OCI-LY7 (cell line): Measurements from ENCODE around the gene GPR35. TPM values are rescaled to one million over a fixed set of nuclear protein-coding genes. Genes with fewer than 3 reads are reported as not detected.
"Not testable (repeated sequence)": the region's sequence is repeated elsewhere in the genome, so short reads cannot be mapped to it uniquely, and the experiment has no call there.

Experiments used
- BruUV-seq: library from RNA; stranded (reverse); fragments of 400-500 nt; replicated peaks from 2 replicates; lab custom pipeline; 2021; lab: Mats Ljungman, UMichigan
- CTCF ChIA-PET: fragments of 300-600 bp; sonication (Branson Sonifier 250); formaldehyde crosslinking; loops from one replicate; lab custom pipeline; 2022; ENCODE audit warnings: antibody characterized with exemption; ENCODE audit not compliant: unreplicated experiment; lab: Charles Lee
- POLR2A ChIA-PET: fragments of 300-600 bp; sonication (Branson Sonifier 250); formaldehyde crosslinking; loops from one replicate; lab custom pipeline; 2022; ENCODE audit warnings: antibody characterized with exemption; lab: Charles Lee
- DNase-seq: peaks from one replicate; pipeline ENCODE4 v3.0.0-alpha.2; 2015; ENCODE audit warnings: low spot score
- H2AFZ ChIP-seq: fragments of 200-600 bp; sonication (generic), shearing (Covaris generic); 2 replicates; pipeline ENCODE4 v1.6.1; 2014; ENCODE audit warnings: mild to moderate bottlenecking, antibody characterized with exemption, low read length, moderate library complexity
- H3K27ac ChIP-seq: fragments of 200-600 bp; sonication (generic); 2 replicates; pipeline ENCODE4 v1.5.1; 2014; ENCODE audit warnings: mixed run types, low read depth, mild to moderate bottlenecking, moderate library complexity, low read length, inconsistent platforms; ENCODE audit not compliant: poor library complexity, severe bottlenecking
- H3K36me3 ChIP-seq: fragments of 200-600 bp; sonication (generic); 2 replicates; pipeline ENCODE4 v1.6.1; 2014; ENCODE audit warnings: mild to moderate bottlenecking, antibody characterized with exemption, low read length, moderate library complexity, mixed read lengths; ENCODE audit not compliant: insufficient read depth
- H3K4me1 ChIP-seq: fragments of 200-600 bp; sonication (generic); 2 replicates; pipeline ENCODE4 v1.5.1; 2014; ENCODE audit warnings: mild to moderate bottlenecking, low read length; ENCODE audit not compliant: insufficient read depth, poor library complexity, severe bottlenecking
- H3K4me2 ChIP-seq: fragments of 200-600 bp; sonication (generic); 2 replicates; pipeline ENCODE4 v1.6.1; 2014; ENCODE audit warnings: mild to moderate bottlenecking, low read length
- H3K4me3 ChIP-seq: fragments of 200-600 bp; sonication (generic); 2 replicates; pipeline ENCODE4 v1.5.1; 2014; ENCODE audit warnings: mild to moderate bottlenecking, low read depth, low read length; ENCODE audit not compliant: poor library complexity, severe bottlenecking
- H3K79me2 ChIP-seq: fragments of 200-600 bp; sonication (generic); 2 replicates; pipeline ENCODE4 v1.6.1; 2016; ENCODE audit warnings: low read depth, mild to moderate bottlenecking, low read length, moderate library complexity, mixed read lengths; ENCODE audit not compliant: insufficient read depth
- H3K9me2 ChIP-seq: fragments of 200-600 bp; sonication (generic); 2 replicates; pipeline ENCODE4 v1.6.1; 2016; ENCODE audit warnings: mild to moderate bottlenecking, low read length, mixed read lengths; ENCODE audit not compliant: insufficient read depth
- H3K9me3 ChIP-seq: fragments of 200-600 bp; sonication (generic); 2 replicates; pipeline ENCODE4 v1.6.1; 2014; ENCODE audit warnings: mild to moderate bottlenecking, mixed run types, low read length, mixed read lengths
- H4K20me1 ChIP-seq: fragments of 200-600 bp; sonication (generic); 2 replicates; pipeline ENCODE4 v1.6.1; 2014; ENCODE audit warnings: mild to moderate bottlenecking, antibody characterized with exemption, low read length, moderate library complexity, mixed read lengths; ENCODE audit not compliant: insufficient read depth
- CTCF ChIP-seq: fragments of 200-600 bp; sonication (generic); conservative IDR thresholded peaks from 2 replicates; pipeline ENCODE4 v1.5.1; 2014; ENCODE audit warnings: mild to moderate bottlenecking, antibody characterized with exemption, low read length, moderate library complexity, mixed read lengths
- EZH2phosphoT487 ChIP-seq: fragments of 200-600 bp; sonication (generic); IDR thresholded peaks from 2 replicates; pipeline ENCODE4 v1.6.1; 2018; ENCODE audit warnings: low read depth, borderline replicate concordance, mild to moderate bottlenecking, mixed run types, antibody characterized with exemption, low read length, moderate library complexity, mixed read lengths
- intact Hi-C: fragments of 100-400 bp; cut with micrococcal nuclease; formaldehyde crosslinking; loops from one replicate; pipeline ENCODE4 v1.10.0; 2022; ENCODE audit not compliant: unreplicated experiment
- total RNA-seq, 2 experiments: library from RNA; depleted of rRNA in 1 of 2; stranded (reverse); fragments of >200 nt in 1 of 2; shearing (Covaris generic) in 1 of 2; gene quantifications; 2 replicates each; pipeline ENCODE4 v1.2.3, GENCODE V29; 2014 to 2022

Gene GPR35
- total RNA-seq, 2 experiments from 2014 or later: 0.88 to 2.4 TPM

GRCh38 chr2:240655931-240656886 is 30.9 kb downstream of the GPR35 start:
- H3K36me3 ChIP-seq: no peaks in the 10 kb centered on the region
- no peak overlapping the region for H3K4me3 ChIP-seq
- ChIA-PET CTCF (no interaction called here), POLR2A (no interaction called here)
- H3K9me3 ChIP-seq: no peaks in the 10 kb centered on the region
- BruUV-seq: no TSS peak
- intact Hi-C loops: no loop called here
- H2AFZ ChIP-seq: no peak overlapping the region
- no peak for DNase-seq
- H4K20me1 ChIP-seq: no peaks in the 10 kb centered on the region
- H3K9me2 ChIP-seq: no peaks in the 10 kb centered on the region
- H3K4me2 ChIP-seq: no peak overlapping the region
- no peaks in the 10 kb centered on the region for H3K79me2 ChIP-seq
- TF ChIP-seq CTCF (no peak), EZH2phosphoT487 (no peak)
- H3K27ac ChIP-seq: no peak overlapping the region
- no peaks in the 10 kb centered on the region for H3K4me1 ChIP-seq

- H3K9me3 ChIP-seq, H3K27ac ChIP-seq, H3K4me2 ChIP-seq, H4K20me1 ChIP-seq, intact Hi-C loops, H2AFZ ChIP-seq, DNase-seq, H3K36me3 ChIP-seq, BruUV-seq, H3K4me3 ChIP-seq, H3K4me1 ChIP-seq, POLR2A ChIA-PET, CTCF ChIA-PET, H3K79me2 ChIP-seq, H3K9me2 ChIP-seq: not testable (repeated sequence)
These were observed 34.6 kb downstream of the GPR35 start for GRCh38 chr2:240659883-240660282.

GRCh38 chr2:240662681-240663080 is 37.4 kb downstream of the GPR35 start:
- Histone ChIP-seq H3K9me3 (no peaks in the 10 kb centered on the region), H3K36me3 (no peaks in the 10 kb centered on the region), H4K20me1 (no peaks in the 10 kb centered on the region), H3K9me2 (no peaks in the 10 kb centered on the region), H3K4me1 (no peaks in the 10 kb centered on the region), H2AFZ (no peak overlapping the region), H3K4me2 (no peak overlapping the region), H3K27ac (no peak overlapping the region), H3K79me2 (no peaks in the 10 kb centered on the region), H3K4me3 (no peak overlapping the region)
- CTCF ChIA-PET: no interaction called here
- TF ChIP-seq EZH2phosphoT487 (no peak), CTCF (no peak)
- POLR2A ChIA-PET: no interaction called here
- DNase-seq: no peak
- no TSS peak for BruUV-seq
- intact Hi-C loops: no loop called here
